Measurements from ENCODE around the gene KIRREL3.

The KIRREL3 gene

DNA sequence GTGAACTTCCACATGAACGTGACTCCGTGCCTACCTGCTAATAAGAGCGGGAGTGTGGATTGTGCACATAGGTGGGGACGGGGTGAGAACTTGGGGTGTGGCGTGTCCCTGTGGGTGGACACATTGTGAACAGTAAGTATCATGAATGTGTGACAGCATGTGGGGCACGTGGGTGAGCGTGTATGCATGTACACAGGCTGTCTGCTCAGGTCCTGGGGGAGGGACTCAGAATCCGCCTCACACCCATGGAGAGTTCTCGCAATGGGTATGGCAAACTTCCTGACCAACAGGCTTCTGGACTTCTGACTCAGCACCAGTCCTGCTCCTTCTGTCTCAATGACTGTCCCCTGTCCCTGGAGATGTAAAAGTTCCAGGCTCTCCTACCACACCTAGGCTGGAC, 422.1 kb downstream of the KIRREL3 start:
- no peak for DNase-seq (ENCODE audit: low read depth)

DNA sequence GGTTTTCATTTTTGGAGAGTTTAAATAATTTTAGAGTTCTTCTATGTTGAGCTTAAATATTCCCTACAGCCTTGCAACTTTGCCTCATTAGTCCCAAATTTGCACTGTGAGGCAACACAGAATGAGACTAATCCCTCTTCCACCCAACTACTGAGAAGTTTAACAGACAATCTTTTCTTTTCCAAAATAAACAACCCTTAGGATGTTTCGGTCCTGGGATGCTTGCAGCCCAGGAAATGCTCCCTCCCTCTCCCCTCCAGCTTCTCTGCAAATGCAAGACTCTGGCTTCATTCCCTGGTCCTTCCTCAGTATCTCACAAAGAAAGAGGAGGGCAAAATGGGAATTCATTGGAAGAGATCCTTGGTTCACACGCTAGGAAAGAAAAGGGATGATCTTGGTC, 422.5 kb downstream of the KIRREL3 start:
- no peak for DNase-seq (ENCODE audit: low read depth)

DNA sequence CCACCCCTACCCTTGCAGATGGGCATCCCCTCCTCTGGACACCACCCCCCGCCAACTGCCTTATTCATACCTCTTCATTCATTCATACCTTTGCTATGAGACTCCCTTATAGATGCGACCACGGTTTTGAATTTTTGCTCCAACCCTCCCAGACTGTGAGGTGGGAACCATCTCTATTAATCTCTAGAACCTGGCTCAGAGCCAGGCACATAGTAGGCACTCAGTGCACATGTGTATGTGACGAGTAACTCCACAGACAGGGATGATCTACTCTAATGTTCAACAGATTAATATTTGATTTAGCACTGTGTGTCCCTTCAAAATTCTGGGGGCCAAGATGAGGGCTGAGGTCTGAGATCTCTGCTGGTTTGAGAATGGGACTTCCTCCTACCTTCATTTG, 424.7 kb downstream of the KIRREL3 start:
- DNase-seq (ENCODE audit: low read depth) = no peak

DNA sequence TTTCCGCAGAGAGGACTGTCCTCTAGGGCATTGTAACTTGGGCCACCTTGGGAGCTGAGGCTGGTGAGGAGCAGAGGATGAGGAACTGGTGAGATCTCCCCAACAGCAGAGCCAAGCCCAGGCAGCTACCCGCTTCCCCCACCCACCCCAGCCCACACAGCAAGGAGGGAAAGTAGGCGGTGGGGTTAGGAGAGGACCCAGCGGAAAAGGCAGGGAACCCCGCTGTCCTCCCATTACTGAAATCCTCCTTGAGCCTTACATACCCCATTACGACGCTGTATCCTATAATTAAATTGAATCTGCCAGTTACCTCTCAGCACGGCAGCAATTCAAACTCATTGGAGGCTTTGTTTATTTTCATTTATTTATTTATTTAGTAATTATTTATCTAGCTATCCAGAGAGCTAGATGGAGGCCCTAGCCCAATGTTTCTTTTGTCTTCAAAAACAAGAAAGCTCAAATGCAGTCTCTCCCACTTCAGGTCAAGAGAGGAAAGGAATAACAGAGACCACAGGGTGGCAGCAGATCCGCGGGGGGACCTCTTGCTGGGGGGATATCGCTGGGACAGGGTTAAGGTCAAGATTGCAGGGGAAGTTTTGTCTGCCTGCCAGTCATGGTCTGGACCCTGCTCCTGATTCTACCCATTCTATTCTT, 427.1 kb downstream of the KIRREL3 start:
- no peak for DNase-seq (ENCODE audit: low read depth)

DNA sequence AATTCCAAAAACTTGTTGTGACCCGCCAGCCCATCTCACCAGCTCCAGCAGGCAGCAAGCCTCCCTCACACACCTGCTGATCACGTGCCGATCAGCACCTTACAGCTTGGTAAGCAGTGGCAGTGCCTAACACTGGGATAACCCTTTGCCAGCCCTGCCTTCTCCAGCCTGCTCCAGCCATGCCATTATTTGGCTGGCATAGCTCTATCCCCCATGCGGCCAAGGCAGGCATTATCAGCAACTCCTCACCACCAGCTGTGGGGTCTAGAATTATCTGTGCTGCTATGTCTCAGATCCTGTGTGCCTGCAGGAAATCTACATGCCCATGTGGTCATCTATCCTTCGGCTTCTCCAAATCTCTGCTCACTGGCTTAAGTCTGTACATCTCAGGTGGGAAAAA, 430.1 kb downstream of the KIRREL3 start:
- no peak for DNase-seq (ENCODE audit: low read depth)

DNA sequence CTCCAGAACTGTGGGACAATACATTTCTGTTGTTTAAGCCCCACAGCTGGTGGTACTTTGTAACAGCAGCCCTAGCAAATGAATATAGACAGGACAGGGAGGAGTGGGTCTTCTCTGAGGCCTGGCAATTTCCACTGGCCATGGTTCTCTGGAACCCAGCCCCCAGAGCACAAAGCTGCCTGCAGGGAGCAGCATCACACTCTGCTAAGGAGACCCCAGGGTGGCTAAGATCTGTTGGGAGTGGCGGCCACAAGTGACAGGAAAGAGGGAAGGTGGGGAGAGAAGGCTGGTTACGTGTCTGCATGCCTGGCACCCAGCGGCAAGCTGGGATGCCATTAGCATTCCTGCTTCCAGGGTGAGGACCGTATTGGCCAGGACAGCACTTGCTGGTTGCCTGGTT, 433.2 kb downstream of the KIRREL3 start:
- no peak for DNase-seq (ENCODE audit: low read depth)

DNA sequence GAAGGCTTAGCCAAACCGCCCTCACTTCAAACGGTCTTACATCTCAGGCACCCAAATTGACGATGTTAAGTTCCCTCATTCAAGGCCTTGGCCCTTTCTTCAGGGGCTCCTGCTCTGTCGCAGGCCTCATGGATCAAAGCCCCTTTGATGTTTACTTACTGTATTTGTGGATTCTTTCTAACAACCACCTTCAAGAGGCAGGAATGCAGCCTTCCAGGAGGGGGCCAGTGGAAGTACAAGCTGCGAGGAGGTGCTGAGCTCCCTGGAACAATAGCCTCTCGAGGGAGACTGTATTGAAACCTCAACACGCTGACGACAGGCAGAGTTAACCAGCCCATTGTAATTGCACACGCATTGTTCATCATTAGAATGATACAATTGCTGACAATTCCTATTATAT, 436.0 kb downstream of the KIRREL3 start:
- no peak for DNase-seq (ENCODE audit: low read depth)

DNA sequence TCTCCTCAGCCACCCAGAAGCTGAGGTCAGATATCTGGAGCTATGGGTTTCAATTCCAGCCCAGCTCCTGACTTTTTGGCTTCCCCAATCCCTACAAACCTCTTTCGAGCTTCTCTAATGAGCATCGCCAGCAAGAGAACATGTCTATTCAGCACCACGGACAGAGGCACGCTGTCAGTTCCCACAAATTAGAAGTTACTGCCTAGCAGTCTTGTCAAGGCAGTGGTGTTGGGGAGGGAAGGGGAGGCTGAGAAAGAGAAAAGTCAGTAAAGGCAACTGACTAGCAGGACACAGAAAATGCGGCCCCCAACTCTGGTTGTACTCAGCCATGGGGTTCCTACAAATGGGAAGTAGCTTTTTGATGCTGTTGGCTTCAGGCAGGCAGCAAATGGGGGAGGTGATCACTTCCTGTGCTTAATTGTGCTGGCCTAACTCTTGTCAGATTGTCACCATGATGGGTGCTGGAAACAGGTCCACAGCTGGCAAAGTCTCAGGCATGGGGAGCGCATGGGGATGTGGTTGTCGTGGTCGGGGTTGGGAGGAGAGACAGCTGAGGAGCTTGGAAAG, 439.2 kb downstream of the KIRREL3 start:
- DNase-seq (ENCODE audit: low read depth) = peak; percentile 31

DNA sequence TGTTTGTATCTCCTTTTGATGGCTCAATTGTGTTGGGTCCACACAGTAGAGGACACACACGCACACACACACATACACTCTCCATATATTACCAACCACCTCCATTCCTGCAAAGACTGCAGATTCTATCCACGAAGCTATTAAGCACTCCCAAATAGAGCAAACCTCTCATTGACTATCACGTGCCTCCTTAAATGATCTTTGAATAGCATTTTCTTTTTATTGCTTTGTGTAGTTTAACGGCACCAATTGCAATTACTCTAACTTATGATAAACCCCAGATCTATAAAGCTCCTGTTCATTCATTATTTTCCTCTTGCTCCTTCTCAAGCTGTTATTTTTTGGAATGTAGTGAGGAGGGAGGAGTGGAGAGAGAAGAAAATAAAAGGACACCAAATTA, 440.3 kb downstream of the KIRREL3 start:
- DNase-seq (ENCODE audit: low read depth) = no peak

DNA sequence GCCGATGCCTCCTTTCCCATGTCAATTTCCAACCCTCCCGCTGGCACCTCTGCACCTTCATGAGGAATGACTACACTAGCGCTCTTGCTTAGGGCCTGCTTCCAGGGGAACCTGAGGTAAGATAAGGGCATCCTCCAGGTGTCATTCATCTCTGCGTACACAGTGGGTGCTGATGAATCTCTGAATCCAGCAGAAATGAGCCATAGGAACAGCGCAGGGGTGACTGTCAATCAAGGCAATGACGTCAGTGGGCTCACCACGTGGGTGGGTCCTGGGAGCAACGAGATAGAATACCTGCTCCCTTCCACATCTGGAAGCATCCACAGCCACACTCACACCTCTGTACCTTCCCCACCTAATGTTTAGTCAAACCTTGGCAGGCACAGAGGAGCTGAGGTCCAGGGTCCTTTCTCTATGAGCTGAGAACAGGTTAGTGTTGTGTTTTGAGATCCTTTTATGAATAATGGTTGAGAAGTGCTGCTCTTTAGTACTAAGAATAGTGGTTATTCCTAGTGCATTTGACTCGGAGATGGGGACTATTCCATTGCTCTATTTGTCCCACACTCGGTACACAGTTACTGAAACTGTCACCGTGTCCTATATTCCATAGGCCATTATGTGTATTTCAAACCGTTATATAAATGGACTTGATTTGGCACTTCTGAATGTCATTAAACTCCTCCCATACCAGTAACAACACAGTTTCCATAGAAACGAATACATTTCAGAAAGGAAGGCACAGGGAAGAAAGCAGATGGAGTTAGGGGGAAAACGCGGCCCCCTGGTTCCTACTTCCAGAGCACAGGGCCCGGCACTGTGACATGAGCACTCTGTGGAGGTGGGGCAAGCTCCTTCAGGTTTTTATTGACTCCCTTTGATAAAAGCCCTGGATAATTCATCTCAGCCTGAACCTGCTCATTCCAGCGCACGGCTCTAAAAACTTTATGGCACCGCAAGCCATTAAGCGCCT, 451.7 kb downstream of the KIRREL3 start:
- DNase-seq (ENCODE audit: low read depth) = no peak

DNA sequence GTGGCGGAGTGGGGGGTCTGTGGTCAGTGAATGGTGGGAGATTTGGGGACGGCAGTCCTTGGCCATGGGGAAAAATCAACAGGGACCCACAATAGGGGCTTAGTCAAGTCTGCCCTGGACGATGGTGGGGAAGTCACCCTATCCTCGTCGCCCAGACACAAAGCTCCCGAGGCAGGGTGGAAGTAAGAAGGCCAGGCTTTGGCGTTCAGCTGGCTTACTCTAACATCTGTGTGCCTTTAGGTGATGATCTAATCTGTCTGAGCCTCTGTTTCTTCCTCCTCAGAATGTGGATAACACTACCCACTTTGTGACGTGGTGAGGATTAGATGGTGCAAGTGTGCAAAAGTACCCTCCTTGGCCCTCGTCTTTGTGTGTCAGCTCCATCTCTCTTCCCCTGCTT, 452.9 kb downstream of the KIRREL3 start:
- no peak for DNase-seq (ENCODE audit: low read depth)

DNA sequence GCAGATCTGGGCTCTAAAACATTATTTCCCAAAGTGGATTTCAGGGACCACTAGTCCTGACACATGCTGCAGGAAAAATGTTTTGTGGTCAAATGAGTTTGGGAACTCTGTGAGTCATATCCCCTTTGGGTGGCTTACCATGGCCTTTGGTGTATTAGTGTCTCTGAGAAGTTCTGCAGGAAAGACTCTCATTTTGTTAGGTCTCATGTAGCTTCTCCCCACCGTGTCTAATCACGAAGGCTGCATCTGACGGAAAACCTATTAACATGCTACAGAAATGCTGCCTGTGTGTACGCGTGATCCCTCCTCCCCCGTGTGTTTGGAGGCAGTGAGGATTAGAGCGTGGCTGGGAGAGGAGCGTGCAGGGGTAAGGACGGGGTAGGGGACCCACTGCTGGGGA, 453.4 kb downstream of the KIRREL3 start:
- DNase-seq (ENCODE audit: low read depth) = no peak

DNA sequence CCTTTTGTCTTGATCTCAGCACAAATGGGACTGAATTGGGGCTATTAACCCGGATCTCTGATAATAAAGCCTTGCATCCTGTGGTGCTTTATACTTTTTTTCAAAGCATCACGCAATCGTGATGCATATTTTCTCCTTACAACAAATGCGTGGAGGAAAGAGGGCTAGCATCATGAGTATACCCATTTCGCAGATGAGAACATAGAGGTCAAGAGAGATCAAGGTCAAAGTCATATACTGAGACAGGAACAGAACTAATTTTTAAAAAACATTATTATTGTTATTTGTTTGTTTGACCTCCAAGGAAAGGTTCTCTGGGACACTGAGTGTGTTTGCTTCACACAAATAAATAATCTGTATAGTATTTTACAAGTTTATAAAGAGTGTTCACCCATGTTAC, 453.9 kb downstream of the KIRREL3 start:
- DNase-seq (ENCODE audit: low read depth) = no peak

DNA sequence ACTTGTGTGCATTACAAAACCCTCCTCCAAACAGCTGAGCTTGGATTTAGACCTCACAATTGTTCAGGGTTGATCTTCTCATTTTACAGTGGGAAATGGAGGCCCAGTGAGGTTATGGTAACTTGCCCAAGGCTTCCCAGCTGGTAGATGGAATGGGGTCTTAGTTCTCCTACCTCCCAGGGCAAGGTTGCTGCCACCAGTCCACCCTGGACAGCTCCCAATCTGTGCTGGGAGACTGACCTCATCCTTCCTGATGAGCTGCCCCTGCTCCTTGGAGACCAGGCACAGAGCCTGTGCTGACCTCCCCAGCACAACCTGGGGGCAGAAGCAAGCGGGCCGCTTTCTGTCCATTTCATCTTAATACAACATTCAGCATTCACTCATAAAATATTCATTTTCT, 454.4 kb downstream of the KIRREL3 start:
- no peak for DNase-seq (ENCODE audit: low read depth)

DNA sequence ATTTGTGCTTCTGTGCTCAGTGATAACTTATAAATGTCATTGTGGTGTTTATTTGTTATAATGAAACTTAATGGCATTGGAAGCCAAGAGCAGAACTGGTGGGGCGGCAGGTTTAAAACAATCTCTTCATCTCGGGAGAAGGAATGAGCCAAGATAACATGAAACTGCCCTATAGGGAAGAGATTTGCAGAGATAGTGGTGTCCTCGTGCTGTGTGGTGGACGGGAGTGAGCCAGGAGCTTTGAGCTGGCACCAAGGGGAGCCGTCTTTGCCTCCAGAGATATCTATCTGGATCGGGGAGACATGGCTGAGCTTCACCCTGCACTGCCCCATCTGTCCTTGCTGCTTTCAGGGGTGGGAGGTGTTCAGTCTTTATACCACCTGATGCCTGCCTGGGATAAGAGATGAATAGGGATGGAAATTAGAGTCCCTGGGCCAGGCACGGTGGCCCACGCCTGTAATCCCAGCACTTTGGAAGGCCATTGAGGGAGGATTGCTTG, 455.5 kb downstream of the KIRREL3 start:
- no peak for DNase-seq (ENCODE audit: low read depth)

DNA sequence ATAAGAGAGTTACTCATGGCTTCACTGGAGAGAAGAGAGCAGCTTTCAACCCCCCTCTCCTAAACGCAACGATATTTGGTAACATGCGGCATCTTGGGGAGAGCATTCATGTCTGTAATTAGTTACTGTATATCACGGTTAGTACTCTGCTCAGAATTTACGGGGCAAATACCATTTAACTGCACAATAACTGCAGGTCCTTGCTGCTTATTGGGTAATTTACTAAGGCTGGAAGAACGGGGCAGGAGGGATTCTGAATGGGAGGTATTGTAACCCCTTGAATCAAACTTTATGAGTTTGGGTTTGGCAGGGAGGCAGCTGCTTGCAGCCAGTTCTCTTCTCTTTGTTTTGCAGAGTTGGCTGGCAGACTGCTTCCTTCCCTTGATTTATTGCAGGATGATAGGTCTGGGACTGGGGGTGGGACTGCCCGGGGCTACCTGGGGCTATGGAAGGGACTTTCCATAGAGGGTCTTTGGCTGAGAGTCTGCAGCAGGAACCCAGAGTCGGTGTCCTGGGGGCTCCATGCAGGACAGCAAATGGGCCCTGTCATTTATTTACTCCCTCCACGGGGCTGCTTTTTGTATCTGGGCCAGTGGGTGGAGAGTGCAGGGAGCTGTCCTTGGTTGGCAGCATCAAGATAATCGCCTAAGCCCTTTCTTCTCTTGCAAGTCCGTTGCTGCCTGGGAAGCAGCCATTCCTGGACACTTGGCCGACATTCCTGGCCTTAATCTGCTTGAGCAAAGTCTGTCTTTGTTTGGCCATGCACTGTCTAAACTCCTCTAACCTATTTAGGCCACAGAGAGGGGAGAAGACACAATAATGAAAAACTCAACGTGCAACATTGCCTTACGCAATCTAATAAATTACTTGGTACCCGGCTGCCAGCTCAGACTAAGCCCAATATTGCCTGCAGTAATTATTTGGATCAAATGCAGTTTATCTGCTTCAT, 456.2 kb downstream of the KIRREL3 start:
- no peak for DNase-seq (ENCODE audit: low read depth)

DNA sequence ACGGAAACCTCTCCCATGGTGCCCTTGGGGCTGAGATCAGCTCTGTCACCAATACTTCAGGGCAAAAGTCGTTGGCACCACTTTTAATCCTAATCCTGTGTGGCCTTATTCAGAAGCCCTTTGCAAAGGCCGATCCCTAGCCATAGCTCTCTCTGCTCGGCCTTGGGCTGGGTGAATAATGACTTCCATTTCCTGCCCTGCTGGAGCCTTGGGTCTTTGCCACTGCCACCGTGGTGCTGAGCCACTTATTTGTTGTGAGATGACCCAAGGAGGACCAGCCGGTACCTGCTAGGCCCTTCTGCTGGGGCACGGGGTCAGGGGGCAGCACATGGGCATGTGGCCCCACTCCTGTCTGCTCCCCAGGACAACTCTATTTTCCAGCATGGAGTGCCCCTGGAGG, 456.9 kb downstream of the KIRREL3 start:
- DNase-seq (ENCODE audit: low read depth) = no peak

DNA sequence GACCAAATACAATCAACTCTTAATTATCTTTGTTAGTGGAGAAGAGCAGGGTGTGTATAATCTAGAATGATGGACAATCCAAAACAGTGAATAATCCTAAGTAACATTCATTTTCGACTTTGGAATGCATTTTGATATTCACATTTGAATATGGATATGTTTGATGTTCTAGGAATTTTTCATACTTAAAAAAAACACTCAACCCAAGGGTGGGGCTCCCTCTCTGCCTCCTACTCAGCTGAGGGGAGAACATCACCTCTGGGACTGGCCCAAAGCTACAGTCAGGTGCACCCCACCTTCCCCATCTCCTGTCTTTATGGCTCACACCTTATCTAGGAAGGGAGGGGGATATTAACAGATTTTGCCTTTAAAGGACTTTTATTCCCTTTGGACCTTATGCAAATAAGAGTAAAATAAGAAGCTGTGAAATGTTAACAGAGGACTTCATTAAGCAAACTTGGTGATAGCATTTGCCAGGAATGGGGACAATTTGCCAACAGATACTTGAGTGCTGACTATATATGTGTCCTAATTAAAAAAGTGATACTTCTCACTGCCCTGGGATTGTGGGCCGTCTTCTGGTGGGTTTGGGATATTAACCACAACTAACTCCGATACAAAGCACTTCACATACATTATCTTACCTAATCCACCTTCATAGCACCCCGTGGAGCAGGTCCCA, 458.1 kb downstream of the KIRREL3 start:
- no peak for DNase-seq (ENCODE audit: low read depth)

DNA sequence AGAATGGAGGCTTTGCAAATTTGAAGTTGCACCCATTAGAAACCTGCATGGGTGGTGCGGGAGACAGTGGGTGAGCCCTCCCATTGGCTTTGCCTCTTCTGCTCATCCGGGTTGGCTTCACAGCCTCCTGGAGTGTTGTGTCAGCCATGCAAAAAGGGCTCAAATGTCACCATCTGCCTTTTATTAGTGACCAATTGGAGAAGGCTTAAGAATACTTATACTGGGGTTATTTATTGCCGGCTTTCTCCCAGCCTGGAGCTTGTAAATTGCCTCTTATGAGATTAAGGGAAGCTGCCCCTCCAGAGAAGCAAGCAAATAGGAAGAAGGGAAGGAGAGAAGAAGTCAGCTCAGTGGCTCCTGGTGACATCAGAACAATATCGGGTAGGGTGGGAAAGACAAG, 462.5 kb downstream of the KIRREL3 start:
- no peak for DNase-seq (ENCODE audit: low read depth)

DNA sequence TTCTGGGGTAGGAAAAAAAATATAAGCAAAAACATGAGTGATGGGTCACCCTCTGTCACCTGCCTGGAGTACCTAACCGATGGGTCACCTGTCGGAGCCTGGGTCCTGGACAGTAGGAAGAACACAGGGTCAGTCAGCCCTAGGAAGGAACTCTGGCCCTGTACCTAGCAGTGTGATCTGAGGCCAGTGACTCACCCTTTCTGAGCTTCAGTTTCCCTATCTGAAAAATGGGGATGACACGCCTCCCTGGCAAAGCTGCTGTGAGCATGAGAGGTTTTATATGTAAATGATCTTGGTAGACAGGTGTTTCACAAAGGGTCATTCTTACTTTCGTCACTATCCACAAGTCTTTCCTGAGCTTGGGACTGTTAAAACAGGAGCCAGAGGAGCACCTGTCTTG, 463.1 kb downstream of the KIRREL3 start:
- DNase-seq (ENCODE audit: low read depth) = no peak

DNA sequence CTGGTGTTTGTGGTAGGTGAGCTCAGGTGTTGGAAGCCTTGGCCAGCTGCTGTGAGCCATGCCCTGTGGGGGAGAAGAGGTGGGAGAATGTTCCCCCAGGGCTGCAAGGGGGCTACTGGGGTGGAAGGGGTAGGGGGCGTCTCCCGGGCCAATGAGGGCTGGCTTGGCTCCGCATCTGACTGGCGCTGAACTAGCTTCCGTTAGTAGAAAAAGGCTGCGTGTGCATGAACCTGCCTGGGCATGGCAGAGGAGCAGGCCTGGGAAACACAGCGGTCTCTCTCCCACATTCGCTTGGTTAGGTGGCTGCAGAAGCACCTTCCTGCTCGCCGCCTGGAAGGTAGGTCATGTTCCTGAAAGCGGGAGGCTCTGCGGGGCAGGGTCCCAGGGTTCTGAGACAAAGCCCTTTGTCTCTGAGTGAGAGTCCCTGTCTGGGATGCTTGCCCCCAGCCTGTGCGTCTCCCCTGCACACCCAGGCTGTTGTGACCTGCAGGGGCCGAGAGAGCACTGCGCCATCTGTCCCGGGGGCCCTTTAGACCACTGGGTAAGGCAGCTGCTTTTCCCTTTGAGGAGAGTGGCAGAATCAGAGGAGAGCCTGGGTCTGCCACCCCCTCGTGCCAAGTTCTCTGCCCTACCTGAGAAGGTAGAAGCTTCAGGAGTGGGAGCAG, 466.3 kb downstream of the KIRREL3 start:
- DNase-seq (ENCODE audit: low read depth) = no peak
